Duodenal mucosa (tissue), 2 donors: Measurements from ENCODE around the gene CCL28.

ENCODE experiments used
- H3K27ac ChIP-seq: one replicate; pipeline ENCODE4 v1.7.0; 2013; ENCODE audit warnings: low read depth, low read length
- H3K27me3 ChIP-seq, 2 donors: one replicate each; pipeline ENCODE4 v1.7.0; 2013; ENCODE audit warnings: low read length in 2 of 2, control low read depth in 1 of 2; ENCODE audit not compliant: insufficient read depth in 2 of 2, control insufficient read depth in 1 of 2
- H3K36me3 ChIP-seq, 2 donors: one replicate each; pipeline ENCODE4 v1.7.0; 2013; ENCODE audit warnings: low read length in 2 of 2, control low read depth in 1 of 2; ENCODE audit not compliant: insufficient read depth in 2 of 2, control insufficient read depth in 1 of 2
- H3K4me1 ChIP-seq, 2 donors: one replicate each; pipeline ENCODE4 v1.7.0; 2013; ENCODE audit warnings: low read length in 2 of 2, control low read depth in 1 of 2; ENCODE audit not compliant: insufficient read depth in 2 of 2, control insufficient read depth in 1 of 2
- H3K4me3 ChIP-seq, 2 donors: one replicate each; pipeline ENCODE4 v1.7.0; 2013; ENCODE audit warnings: low read length in 2 of 2, low read depth in 1 of 2
- H3K9ac ChIP-seq, 2 donors: one replicate each; pipeline ENCODE4 v1.7.0; 2013; ENCODE audit warnings: low read length in 2 of 2, low read depth in 1 of 2
- H3K9me3 ChIP-seq, 2 donors: one replicate each; pipeline ENCODE4 v1.7.0; 2013; ENCODE audit warnings: low read length in 2 of 2, control low read depth in 1 of 2; ENCODE audit not compliant: control insufficient read depth in 1 of 2

CCL28 gene

GRCh38 chr5:43362725-43363435 lies 49.3 kb downstream of the CCL28 start:
- Histone ChIP-seq H3K4me3 (no peak overlapping the region), H3K9ac (no peak overlapping the region), H3K4me1 (peaks cover 3 to 5% of the 10 kb centered on the region in 2 donors), H3K36me3 (no peaks in the 10 kb centered on the region), H3K27me3 (no peaks in the 10 kb centered on the region), H3K9me3 (peaks cover 5 to 16% of the 10 kb centered on the region in 2 donors), H3K27ac (no peak overlapping the region)

GRCh38 chr5:43358726-43359125 lies 53.5 kb downstream of the CCL28 start:
- Histone ChIP-seq H3K27ac (no peak overlapping the region), H3K4me1 (no peaks in the 10 kb centered on the region), H3K9me3 (peaks cover 5 to 16% of the 10 kb centered on the region in 2 donors), H3K9ac (no peak overlapping the region), H3K36me3 (no peaks in the 10 kb centered on the region), H3K4me3 (no peak overlapping the region), H3K27me3 (no peaks in the 10 kb centered on the region)

GRCh38 chr5:43358301-43358700 lies 53.9 kb downstream of the CCL28 start:
- peaks cover 5 to 16% of the 10 kb centered on the region in 2 donors for H3K9me3 ChIP-seq
- no peaks in the 10 kb centered on the region for H3K27me3 ChIP-seq
- H3K9ac ChIP-seq, result no peak overlapping the region
- no peak overlapping the region for H3K4me3 ChIP-seq
- H3K27ac ChIP-seq, result no peak overlapping the region
- no peaks in the 10 kb centered on the region for H3K36me3 ChIP-seq
- H3K4me1 ChIP-seq, result no peaks in the 10 kb centered on the region

GRCh38 chr5:43357878-43358281 lies 54.3 kb downstream of the CCL28 start:
- H3K27me3 ChIP-seq, result no peaks in the 10 kb centered on the region
- H3K4me1 ChIP-seq, result no peaks in the 10 kb centered on the region
- no peak overlapping the region for H3K4me3 ChIP-seq
- H3K36me3 ChIP-seq, result no peaks in the 10 kb centered on the region
- no peak overlapping the region for H3K9ac ChIP-seq
- no peak overlapping the region for H3K27ac ChIP-seq
- peaks cover 5 to 16% of the 10 kb centered on the region in 2 donors for H3K9me3 ChIP-seq

GRCh38 chr5:43357067-43357466 lies 55.1 kb downstream of the CCL28 start:
- no peak overlapping the region for H3K27ac ChIP-seq
- H3K9ac ChIP-seq, result no peak overlapping the region
- no peak overlapping the region for H3K4me3 ChIP-seq
- H3K27me3 ChIP-seq, result no peaks in the 10 kb centered on the region
- no peaks in the 10 kb centered on the region for H3K36me3 ChIP-seq
- H3K9me3 ChIP-seq, result peaks cover 5 to 16% of the 10 kb centered on the region in 2 donors
- no peaks in the 10 kb centered on the region for H3K4me1 ChIP-seq

GRCh38 chr5:43354774-43355173 lies 57.4 kb downstream of the CCL28 start:
- H3K4me3 ChIP-seq, result no peak overlapping the region
- no peak overlapping the region for H3K27ac ChIP-seq
- H3K9ac ChIP-seq, result no peak overlapping the region
- no peaks in the 10 kb centered on the region for H3K27me3 ChIP-seq
- H3K36me3 ChIP-seq, result no peaks in the 10 kb centered on the region
- no peaks in the 10 kb centered on the region for H3K4me1 ChIP-seq
- peaks cover 2 to 5% of the 10 kb centered on the region in 2 donors for H3K9me3 ChIP-seq

- Histone ChIP-seq H3K9me3 (no peaks in the 10 kb centered on the region), H3K36me3 (no peaks in the 10 kb centered on the region), H3K27me3 (no peaks in the 10 kb centered on the region), H3K4me3 (no peak overlapping the region), H3K27ac (no peak overlapping the region), H3K4me1 (no peaks in the 10 kb centered on the region), H3K9ac (no peak overlapping the region)
Observed at GRCh38 chr5:43353668-43354067, 58.5 kb downstream of the CCL28 start.

- Histone ChIP-seq H3K4me1 (no peaks in the 10 kb centered on the region), H3K9ac (no peak overlapping the region), H3K9me3 (no peaks in the 10 kb centered on the region), H3K27me3 (no peaks in the 10 kb centered on the region), H3K36me3 (no peaks in the 10 kb centered on the region), H3K27ac (no peak overlapping the region), H3K4me3 (no peak overlapping the region)
Observed at GRCh38 chr5:43352915-43353314, 59.3 kb downstream of the CCL28 start.

GRCh38 chr5:43352131-43352530 lies 60.1 kb downstream of the CCL28 start:
- Histone ChIP-seq H3K4me1 (no peaks in the 10 kb centered on the region), H3K9me3 (no peaks in the 10 kb centered on the region), H3K36me3 (no peaks in the 10 kb centered on the region), H3K9ac (no peak overlapping the region), H3K27me3 (no peaks in the 10 kb centered on the region), H3K27ac (no peak overlapping the region), H3K4me3 (no peak overlapping the region)

- Histone ChIP-seq H3K9me3 (no peaks in the 10 kb centered on the region), H3K36me3 (no peaks in the 10 kb centered on the region), H3K27me3 (no peaks in the 10 kb centered on the region), H3K4me3 (no peak overlapping the region), H3K9ac (no peak overlapping the region), H3K4me1 (no peaks in the 10 kb centered on the region), H3K27ac (no peak overlapping the region)
Observed at GRCh38 chr5:43348861-43349363, 63.3 kb downstream of the CCL28 start.
